Hematopoietic multipotent progenitor cell treated with erythropoietin and hydrocortisone succinate and interleukin-3 and kit ligand, for 8 days (in vitro differentiated cells): ENCODE results near the gene DEFB112.

Experiments used
- DNase-seq: peaks from one replicate; pipeline ENCODE4 v3.0.0-alpha.2; 2015

The DEFB112 gene, protein sequence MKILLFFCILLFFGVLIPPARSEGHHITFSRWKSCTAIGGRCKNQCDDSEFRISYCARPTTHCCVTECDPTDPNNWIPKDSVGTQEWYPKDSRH

DNA sequence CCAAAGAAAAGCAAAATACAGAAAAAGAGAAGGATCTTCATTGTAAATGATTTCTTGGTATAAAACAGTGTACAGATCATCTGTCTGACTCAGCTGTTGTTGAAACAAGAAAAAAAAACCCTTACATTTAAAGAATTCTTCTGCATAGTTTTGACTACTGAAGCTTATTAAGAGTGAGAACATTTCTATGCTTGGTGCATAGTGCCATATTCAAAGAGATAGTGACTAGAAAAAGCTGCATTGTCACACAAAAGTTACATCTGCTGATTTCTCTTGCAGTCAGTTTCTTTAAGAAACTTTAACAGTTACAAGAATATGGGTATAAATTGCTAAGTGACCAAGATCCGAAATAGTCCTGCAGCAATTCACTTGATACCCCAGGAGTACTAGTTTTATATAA, at the start of gene DEFB112:
DEFB112 (minus strand) TSS at position 101 of the 400 bp plus-strand sequence; CDS start at position 41, 60 bp downstream.
- no peak for DNase-seq

DNA sequence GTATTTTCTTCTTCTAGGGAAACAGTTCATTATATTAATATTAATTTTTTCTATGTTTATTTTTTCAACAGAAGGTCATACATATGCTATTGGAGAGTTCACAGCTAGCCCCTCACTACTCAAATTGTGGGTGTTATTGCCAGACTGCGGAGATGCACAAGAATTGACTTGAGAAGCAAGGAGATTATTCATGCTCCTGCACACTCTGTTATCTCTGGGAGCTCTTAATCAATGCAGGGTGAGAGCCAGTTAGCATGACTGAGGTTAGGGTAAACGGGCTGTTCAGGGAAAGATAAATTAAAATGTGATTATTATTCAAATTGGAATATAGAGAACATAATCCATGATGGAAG, 48.9 kb upstream of the DEFB112 start:
- no peak for DNase-seq

DNA sequence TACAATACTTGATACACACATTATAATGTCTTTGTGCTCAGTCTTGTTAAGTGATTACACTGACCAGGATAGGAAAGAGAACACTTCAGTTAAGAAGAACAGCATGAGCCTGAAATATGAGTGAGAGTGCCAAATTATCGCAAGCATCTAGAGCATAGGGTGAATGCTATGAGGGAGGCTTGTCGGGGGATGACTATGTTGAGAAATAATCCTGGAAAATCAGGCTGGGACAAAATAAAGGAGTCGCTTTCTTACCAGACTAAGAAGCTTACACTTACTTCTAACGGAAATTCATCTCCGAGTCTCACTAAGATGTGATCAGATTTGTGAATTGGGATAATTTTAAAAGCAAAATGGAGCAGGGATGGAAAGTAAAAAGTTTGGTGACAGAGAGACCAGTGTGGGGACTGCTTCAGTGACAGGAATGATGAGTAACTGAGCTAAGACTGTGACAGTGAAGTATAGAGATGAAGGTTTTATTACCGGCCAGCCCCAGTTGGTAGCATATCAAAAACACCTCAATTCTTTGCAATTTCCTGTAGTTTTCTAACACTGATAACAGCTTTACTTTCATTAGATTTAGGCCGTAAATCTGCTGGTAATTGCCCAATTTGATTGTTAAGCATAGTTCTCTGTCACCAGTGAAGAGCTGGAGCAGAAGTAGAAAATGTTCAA, 48.4 kb upstream of the DEFB112 start:
- DNase-seq, result no peak

DNA sequence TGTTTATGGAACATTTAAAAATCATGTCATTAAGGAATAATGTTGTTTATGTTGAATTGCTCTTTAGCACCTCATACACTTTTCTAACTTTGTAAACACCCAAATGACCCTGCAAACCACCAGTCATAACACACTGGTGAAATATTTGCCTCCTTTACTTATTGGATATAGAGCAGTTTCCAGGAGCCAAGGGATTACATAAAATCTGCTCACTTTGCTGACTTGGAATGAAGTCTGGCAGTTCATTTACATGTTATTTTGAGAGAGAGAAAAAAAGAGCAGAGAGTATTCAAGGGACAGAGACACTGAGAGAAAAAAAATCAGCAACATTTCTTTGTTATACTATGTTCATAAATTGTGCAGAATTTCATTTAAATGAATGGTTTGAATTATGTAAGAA, 46.6 kb upstream of the DEFB112 start:
- no peak for DNase-seq

DNA sequence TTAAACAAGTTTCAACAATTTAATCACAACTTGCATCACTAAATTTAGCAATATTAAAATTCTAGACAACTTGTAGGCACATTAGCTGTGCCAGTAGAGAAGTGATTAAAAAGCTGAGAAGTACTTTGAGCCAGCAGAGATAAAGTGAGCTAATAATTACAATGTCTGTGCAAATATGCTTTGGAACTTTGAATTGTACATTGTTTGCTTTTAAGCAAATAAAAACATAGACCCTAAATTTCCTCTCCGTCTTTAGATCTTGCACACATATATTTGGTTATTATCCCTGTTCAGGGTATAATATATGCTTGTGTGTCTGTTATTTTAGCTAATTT, 44.2 kb upstream of the DEFB112 start:
- DNase-seq, result no peak

DNA sequence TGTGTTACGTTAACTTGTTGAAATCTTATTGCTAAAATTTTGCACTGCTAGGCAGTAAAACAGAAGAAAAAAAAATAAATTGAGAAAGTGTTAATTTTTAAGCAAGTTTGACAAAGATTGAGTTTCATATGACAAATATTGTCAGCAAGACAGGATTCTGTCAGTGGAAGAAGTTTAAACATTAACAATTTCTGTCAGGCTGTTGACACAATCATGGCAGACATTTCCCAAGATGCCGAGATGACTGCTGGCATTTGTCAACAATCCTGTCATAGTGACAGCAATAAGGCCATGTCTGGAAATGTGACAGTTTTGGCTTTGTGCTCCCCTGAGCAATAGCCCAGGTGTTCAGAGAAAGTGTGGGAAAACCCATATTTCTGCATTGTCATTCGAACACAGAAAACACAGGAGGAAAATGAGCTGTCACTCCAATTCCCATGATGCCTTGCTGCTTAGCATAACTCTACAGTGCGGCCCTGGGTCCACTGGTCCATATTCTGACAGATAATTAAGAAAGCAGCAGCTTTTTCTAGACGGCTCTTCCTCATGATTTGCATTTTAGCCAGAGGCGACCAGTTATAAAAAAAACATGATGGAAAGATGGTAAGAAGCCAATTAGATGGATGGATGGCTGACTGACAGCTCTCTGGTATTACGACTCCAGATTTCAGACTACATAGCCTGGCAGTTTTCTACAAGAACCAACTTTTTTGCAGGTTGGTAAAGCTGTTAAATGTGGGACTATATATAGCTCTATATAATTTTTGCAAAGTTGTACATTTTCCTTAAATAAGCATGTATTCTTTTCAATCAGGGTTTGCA, 43.6 kb upstream of the DEFB112 start:
- no peak for DNase-seq

DNA sequence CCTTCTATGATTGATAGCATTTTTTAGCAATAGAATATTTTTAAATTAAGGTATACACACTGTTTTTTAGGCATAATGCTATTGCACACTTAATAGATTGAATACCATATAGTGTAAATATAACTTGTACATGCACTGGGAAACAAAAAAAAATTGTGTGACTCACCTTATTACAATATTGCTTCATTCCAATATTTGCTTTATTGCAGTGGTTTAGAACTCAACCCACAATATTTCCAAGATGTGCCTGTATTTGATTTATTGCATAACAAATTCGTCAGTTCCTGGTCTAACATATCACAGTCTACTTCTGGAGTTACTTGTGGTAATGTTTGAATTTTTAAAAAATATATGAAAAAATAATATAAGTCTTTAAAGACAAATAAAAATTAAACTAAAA, 41.9 kb upstream of the DEFB112 start:
- no peak for DNase-seq

DNA sequence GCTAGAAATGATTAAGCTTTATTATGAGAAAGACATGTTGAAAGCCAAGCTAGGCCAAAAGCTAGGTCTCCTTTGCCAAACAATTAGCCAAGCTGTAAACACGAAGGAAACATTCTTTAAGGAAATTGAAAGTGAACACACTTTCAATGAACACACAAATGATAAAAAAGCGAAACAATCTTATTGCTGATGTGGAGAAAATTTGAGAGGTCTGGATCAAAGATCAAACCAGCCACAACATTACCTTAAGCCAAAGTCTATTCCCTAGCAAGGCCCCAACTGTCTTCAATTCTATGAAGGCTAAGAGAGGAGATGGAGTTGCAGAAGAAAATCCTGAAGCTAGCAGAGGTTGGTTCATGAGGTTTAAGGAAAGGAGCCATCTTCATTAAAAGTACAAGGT, 40.2 kb upstream of the DEFB112 start:
- DNase-seq, result no peak

DNA sequence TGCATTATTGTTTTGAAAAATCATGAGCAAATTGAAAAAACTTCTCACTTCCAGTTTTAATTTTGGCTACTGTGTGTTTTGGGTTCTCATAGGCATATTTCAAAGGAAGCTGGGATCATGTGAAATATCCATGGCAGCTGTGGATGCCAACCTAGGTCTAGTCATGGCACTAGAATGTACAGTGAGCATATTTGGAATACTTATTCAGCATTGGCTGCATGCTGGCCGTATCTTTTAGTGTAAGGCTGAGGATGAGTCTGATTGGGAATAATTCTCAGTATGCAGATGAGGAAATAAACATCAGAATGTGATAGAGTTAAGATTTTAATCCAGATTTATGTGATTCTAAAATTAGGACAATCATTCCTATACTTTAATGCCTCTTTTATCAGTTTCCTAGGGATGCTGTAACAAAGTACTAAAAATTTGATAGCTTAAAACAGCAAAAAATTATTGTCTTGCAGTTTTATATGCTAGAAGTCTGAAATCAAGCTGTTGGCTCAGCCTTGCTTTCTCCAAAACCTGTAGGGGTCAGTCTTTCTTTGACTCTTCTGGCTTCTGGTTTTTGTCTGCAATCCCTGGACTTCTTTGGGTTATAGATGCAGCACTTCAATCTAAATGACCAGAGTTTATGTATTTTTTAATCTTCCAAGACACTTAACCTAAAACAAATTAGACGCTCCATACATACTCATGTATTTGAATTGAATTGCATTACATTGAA, 37.7 kb upstream of the DEFB112 start:
- DNase-seq, result no peak

DNA sequence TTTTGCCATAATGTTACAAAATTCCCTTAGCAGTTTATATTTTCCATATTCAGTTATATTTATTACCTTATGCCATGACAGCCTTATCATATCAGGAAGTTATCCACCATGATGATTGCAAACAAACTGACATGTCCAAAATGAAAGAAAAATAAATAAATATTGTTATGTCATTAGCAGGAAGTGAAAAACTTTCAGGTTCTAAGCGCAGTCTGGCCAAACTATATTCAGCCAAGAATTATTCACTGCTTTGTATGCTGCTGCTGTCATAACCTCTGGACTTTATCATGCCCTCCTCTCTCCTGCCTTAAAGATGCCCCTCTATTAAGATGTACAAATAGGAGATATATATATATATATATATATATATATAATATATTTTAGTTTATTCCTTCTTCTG, 27.7 kb upstream of the DEFB112 start:
- no peak for DNase-seq

DNA sequence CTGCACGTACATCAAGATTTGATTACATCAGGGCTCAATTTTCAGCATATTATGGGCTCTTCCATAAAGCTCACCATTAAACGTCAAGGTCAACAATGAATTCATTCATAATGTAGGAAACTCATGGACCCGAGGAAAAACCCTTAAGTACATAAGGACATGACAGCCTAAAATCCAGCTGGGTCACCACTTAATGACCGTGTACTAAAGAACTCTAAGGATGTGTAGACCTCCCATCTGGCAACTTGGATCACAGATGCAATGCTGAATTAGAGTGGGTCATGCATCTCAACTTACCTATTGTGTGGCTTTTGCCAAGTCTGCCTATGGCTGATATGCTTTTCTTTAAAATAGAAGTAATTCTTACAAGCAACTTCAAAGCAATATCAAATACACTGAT, 26.7 kb upstream of the DEFB112 start:
- no peak for DNase-seq

DNA sequence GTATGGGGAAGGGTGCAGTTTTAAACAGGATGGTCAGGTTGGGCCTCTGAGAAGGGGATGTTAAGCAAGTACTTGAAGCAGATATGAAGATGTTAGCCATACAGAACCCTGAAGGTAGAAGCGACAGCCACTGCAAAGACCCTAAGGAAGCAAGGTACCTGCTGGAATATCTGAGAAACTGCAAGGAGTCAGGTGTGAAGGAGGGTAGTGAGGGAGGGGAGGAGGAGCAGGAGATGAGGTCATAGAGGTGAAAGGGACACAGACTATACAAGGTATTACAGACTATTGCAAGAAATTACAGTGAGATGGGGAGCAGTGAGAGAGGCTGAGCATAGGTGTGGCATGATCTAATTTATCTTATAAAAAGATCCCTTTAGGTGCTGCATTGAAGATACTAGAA, 22.2 kb upstream of the DEFB112 start:
- no peak for DNase-seq

DNA sequence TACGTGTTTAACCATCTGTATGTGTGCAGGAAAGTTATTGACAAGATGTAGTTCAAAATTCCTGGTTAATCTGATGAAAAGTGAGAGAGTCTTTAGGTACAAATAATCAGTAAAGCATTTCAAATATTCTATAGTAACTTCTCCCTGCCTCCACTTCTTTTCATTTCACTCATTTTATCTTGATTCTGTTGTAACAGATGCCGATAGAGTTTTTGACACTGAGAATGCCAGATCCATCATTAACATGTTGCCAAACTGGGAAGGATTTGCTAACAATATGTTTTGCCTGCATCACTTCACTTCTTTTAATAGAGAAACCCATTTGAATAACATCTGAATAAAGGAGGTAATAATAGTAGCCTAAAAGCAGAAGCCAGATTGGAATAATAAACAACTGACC, 20.4 kb upstream of the DEFB112 start:
- DNase-seq, result no peak

DNA sequence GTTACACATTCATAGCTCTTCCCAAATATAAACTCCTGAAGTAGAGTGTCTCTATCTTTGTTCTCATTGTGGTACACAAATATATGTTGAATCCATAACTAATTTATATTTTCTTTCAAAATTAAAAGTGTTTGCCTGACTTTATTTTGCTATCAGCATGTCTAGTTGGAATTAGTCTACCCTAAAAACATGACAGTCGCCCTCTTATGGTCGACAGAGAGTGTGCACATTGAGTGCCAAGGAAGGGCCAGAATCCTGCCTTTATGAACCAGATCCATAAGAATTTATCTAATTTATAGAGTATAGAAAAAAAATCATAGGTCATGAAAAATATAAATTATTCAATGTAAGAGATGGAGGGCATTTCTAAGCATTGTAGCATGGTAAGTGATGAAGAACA, 12.3 kb upstream of the DEFB112 start:
- DNase-seq, result peak; percentile 13

DNA sequence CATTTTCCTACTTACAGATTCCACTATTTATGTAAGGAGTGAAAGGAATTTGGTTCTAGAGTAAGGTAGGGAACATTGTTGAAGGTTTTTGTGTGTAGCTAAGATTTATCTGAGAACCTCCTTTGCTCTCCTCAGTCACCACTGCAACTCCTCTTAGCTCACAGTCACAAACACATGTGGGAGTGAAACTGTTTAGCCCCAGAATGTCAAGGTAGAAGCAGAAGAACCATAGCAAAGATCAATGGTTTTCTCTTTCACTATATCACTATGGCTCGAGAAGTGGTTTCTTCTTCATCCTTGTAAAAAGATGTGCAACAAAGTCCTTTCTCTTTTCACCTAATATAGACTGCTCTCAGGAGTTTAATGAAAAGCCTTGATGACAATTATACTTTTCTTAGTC, 6.5 kb upstream of the DEFB112 start:
- DNase-seq, result no peak

DNA sequence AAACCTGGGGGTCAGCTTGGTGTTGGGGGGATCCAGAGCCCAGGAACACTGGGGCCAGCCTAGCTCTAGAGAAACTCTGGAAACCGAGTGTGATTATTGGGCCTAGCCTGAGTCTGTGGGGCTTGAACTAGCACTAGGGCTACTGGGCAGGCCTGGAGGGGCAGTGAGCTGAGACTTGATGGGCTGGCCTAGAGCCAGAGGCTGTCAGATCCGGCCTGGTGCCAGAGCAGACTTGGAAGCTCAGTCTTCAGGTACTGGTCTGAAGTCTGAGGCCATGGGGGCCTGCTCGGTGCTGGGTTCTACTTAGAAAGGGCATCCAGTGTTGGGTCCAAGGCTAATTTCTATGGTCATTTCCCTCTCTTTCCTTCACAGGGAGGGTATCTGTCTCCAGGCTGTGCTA, 2.7 kb downstream of the DEFB112 start:
- no peak for DNase-seq

DNA sequence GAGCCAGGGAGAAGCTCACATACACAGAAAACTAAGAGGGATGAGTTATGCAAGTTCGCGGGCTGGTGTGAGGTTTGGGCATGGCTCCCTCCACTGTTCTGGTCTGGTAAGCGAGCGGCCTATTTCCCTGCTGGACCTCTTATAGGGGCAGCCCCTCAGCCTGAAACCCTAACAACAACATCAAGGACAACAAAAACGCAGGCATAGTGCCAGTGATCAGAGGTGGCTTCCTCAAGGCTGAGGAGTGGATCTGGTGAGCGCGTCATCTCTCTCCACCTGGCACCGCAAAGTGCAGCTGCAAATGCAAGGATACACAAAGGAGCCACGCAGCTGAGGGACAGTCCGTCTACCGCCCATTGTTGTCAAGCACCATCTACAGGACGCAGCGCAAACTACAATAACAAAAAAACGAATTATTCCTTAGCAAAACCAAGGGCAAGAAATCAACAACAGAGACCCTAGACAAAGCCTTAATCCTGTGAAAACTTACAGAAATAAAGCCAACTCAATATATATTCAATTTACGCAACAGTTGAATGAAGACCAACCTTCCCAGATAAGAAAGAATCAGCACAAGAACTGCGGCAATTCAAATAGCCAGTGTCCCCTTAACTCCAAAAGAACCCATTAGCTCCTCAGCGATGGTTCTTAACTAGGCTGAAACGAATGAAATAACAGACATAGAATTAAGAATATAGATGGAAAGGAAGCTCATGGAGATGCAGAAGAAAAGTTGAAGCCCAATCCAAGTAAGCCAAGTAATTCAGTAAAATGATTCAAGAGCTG, 18.8 kb downstream of the DEFB112 start:
- DNase-seq, result peak; percentile 20

DNA sequence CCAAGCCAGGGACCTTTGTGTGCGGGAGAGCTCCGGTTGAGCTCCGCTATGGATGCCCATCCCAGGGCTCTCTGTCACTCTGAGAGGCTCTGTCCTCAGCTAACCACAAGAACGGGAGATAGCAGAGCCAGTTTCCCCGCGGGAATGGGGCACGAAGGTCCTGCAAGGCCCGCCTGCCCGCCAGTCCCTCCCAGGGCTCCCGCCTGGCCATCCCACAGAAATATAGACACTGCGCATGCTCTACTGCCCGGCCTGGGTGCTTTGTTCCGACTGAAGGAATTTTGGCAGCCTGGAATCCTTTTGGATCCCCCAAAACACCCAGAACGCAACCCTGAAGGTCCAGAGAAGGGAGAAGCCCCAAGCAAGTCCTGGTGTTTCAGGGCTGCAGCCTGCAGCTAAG, 19.4 kb downstream of the DEFB112 start:
- no peak for DNase-seq

DNA sequence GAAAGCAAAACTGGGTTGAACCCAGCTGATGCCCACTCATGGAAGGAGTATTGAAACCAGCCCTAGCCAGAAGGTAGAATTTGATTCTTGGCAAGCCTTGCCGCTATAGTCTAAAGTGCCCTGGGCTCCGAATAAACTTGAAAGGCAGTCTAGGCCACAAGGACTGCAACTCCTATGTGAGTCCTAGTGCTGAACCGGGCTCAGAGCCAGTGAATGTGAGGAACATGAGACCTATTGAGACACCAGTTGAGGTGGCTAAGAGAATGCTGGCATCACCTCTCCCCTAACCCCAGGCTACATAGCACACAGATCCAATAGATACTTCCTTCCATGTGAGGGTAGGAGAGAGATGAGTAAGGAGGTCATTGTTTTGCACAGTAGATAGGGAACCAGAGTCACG, 24.5 kb downstream of the DEFB112 start:
- DNase-seq, result no peak

DNA sequence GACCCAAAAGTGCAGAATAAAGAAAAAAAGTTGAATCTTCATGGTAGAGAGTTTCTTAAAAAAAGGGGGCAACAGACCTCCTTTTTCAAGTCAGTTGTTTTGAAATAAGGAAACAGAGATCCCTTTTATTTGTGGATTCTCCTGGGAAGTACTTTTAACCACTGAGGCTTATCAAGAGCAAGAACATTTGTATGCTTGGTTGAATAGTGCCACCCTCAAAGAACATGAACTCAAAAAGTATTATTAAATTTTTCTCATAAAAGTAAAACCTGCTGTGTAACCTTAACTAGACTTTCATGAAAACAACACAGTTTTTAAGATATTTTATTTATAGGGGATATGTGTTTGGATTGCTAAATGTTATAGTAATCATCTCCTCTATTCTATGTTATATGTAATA, 27.8 kb downstream of the DEFB112 start, which contains the start of gene DEFB110:
DEFB110 (minus strand) TSS at position 101 of the 400 bp plus-strand sequence; CDS start at position 42, 59 bp downstream.
- no peak for DNase-seq

DNA sequence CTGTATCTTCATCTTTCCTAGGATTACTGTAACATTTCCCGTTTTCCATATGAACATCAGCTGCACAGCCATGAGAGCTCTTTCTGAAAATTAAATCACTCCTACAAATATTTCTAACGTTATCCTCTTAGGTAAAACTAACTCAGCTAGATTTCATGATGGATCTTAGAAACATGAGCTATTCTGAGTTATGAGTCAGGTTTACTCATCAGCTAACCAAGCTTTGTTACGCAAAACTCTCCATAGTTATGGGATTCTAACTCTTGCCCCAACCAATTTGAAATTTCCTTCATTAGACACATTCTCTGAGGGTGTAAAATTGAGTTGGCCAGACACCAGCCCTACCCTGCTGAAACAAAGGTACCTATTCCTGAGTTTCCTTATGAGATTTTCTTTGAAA, 41.9 kb downstream of the DEFB112 start:
- DNase-seq, result no peak

DNA sequence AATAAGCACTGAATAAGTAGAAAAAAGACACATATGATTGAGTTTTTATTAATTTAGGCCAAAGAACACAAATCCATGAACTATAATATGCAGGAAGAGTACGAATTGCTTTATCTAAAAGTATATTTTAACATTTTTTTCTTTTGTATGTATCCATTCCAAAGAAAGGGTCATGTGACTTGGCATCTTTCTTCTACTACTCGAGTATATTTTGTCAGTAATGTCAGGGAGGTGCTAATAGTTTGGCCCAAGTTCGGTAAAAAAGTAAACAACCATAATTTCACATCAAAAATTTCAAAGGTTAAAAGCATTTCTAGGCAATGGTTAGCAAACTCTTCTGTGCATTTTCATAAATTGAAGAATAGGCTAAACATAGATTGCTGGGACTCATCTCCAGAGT, 46.6 kb downstream of the DEFB112 start:
- DNase-seq, result no peak

DNA sequence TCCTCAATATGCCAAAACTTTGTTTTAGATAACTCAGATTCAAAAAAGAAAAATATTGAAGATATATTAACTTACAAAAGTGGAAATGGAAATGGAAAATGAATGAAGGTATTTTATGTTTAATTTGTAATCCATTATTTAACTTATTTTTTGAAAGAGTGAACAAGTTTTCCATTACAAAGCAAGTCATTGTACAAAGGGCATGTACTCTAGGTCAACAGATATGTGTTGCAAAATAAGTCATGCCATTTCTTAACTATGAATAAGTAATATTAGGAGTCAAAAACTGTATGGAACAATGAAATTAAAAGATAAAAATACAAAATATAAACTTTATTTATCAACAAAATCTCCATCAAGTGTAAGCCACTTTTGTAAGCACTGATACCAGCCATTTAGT, 54.5 kb downstream of the DEFB112 start:
- no peak for DNase-seq
